AG09309 (cell line): ENCODE measurements around the gene SMIM20.

Source experiments
- DNase-seq: peaks from one replicate; pipeline ENCODE4 v3.0.0-alpha.2; 2010; ENCODE audit warnings: low read depth
- H3K4me3 ChIP-seq: 2 replicates; pipeline ENCODE4 v1.5.1; 2011; ENCODE audit warnings: mild to moderate bottlenecking, low read depth, low read length, moderate library complexity; ENCODE audit not compliant: control insufficient read depth
- CTCF ChIP-seq: IDR thresholded peaks from 2 replicates; pipeline ENCODE4 v1.5.1; 2011; ENCODE audit warnings: mild to moderate bottlenecking, low read depth, low read length, inconsistent platforms; ENCODE audit not compliant: insufficient read depth, control insufficient read depth; ENCODE audit errors: missing control alignments

The SMIM20 gene

DNA sequence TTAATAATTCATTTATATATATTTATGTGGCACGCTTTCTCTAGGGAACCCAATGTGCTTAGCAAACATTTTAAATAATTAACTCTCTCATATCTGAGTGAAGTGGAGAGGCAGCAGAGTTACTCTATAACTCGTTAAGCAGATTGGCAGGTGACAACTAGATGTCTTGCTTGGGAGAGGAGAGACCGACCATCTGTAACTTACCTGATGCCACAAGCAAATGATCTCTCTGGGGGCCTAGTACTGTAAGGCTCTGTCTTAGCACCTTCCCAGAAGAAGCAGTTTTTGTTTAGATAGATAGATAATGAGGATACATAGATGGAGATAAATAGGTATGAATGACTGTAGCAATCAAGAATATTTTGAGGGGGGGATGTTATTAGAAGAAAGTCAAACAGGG lies 39.4 kb upstream of the SMIM20 start:
- DNase-seq: no peak
- no peak for TF ChIP-seq CTCF
- H3K4me3 ChIP-seq: no peak overlapping the region

- TF ChIP-seq CTCF: no peak
Observed at GRCh38 chr4:25875281-25875745, 38.7 kb upstream of the SMIM20 start.

DNA sequence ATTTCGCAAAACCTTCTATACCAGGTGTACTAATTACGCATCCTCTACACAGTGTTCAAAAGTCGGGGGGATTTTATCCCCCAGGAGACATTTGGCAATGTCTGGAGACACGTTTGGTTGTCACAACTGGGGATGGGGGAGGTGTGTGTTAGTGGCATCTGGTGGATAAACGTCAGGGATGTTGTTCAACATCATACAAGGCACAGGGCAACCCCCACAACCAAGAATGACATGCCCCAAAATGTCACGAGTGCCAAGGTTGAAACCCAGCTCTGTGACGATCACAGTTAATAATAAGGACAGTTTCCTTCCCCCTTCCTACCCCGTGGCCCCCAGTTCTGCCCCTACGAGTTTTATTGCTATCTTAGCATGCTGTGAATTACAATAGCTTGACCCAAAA lies 35.3 kb upstream of the SMIM20 start:
- no peak for TF ChIP-seq CTCF
- no peak overlapping the region for H3K4me3 ChIP-seq
- DNase-seq: no peak

More at GRCh38 chr4:25875281-25875745, 38.7 kb upstream of the SMIM20 start:
- no peak overlapping the region for H3K4me3 ChIP-seq
- DNase-seq: no peak

- no peak for TF ChIP-seq CTCF
- no peak overlapping the region for H3K4me3 ChIP-seq
- no peak for DNase-seq
Observed at GRCh38 chr4:25879091-25879584, 34.9 kb upstream of the SMIM20 start.

DNA sequence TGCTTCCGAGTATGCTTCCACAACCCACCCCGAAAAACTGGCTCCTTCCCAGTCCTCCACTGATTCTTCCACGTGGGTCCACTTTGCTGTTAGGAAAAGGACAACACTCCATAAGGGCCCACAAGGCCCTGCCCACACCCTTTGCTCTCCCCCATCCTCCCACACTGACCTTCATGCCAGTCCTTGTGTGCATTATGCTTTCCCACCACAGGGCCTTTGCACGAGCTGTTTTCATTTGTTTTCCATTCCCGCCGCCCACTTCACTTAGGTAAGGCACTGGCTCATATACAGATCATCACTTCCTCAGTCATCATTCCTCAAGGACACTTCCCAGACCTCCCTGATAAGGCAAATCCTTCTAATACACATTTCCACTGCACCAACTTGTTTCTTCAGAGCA lies 34.4 kb upstream of the SMIM20 start:
- no peak for TF ChIP-seq CTCF
- DNase-seq: no peak
- no peak overlapping the region for H3K4me3 ChIP-seq

DNA sequence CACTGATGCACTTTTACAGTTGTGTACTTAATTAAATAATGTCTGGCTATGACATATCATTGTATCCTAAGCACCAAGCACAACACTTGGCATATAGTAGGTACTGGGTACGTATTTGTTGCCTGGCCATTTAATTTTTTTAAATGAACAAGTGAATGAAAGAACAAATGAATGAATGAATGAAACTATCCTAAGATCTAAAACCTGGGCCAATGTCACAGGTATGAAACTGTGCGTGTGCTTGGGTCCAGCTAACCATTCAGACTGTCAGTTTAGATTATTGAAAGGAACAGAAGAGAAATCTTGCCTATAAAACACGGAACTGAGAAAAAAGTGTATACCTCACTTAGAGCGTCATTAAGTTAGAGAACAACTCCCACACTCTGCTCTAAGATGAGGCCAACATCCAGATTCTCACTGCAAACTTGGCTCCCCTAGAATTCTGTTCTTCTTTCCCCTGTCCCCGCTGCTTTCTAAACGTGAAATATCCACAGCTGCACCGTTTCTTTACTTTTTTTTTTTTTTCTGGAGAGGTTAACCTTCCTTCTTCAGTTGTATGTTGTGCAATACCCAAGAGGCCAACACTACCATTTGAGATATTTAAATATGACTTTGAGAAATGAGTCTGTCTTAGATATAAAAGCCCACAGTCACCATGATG lies 33.9 kb upstream of the SMIM20 start:
- TF ChIP-seq CTCF: no peak

More for the DNA sequence above, 33.9 kb upstream of the SMIM20 start:
- DNase-seq: no peak
- no peak overlapping the region for H3K4me3 ChIP-seq
